HepG2 (cell line): ENCODE results near the gene RRM2. TPM values are rescaled to one million over a fixed set of nuclear protein-coding genes. Genes with fewer than 3 reads are reported as not detected.

Source experiments
- ADNP ChIP-seq: sonication (generic); formaldehyde crosslinking; IDR thresholded peaks from 2 replicates; pipeline ENCODE4 v1.4.0; 2020; ENCODE audit warnings: missing genetic modification reagents
- ATF5 ChIP-seq: sonication (generic); formaldehyde crosslinking; IDR thresholded peaks from 2 replicates; pipeline ENCODE4 v1.4.0; 2020; ENCODE audit warnings: mild to moderate bottlenecking, low read depth, missing genetic modification reagents
- HMG20B ChIP-seq: conservative IDR thresholded peaks from 2 replicates; pipeline ENCODE4 v1.6.1; 2016; ENCODE audit warnings: missing genetic modification reagents, missing compliant biosample characterization
- MTF1 ChIP-seq: sonication (generic); formaldehyde crosslinking; IDR thresholded peaks from 2 replicates; pipeline ENCODE4 v1.5.0; 2020; ENCODE audit warnings: missing genetic modification reagents
- MYPOP ChIP-seq: sonication (generic); formaldehyde crosslinking; IDR thresholded peaks from 2 replicates; pipeline ENCODE4 v1.8.1; 2023; ENCODE audit warnings: mild to moderate bottlenecking, moderate library complexity, missing genetic modification reagents
- NFATC3 ChIP-seq: sonication (generic); formaldehyde crosslinking; IDR thresholded peaks from 2 replicates; pipeline ENCODE4 v1.5.1; 2020; ENCODE audit warnings: mild to moderate bottlenecking, missing genetic modification reagents
- NFE2 ChIP-seq: sonication (generic); formaldehyde crosslinking; IDR thresholded peaks from 2 replicates; pipeline ENCODE4 v1.4.0; 2020; ENCODE audit warnings: missing genetic modification reagents
- PCBP1 ChIP-seq: fragments of 200-400 bp; formaldehyde crosslinking; IDR thresholded peaks from 2 replicates; pipeline ENCODE4 v1.6.1; 2017; ENCODE audit warnings: mild to moderate bottlenecking, low read depth, low read length, borderline replicate concordance
- PRMT3 ChIP-seq: sonication (generic); formaldehyde crosslinking; IDR thresholded peaks from 2 replicates; pipeline ENCODE4 v1.8.1; 2022; ENCODE audit warnings: low read depth, mild to moderate bottlenecking, moderate library complexity, missing genetic modification reagents, borderline replicate concordance
- RARG ChIP-seq: sonication (generic); formaldehyde crosslinking; IDR thresholded peaks from 2 replicates; pipeline ENCODE4 v1.4.0; 2020; ENCODE audit warnings: low read depth, mild to moderate bottlenecking, missing genetic modification reagents
- RXRA ChIP-seq: sonication (generic); formaldehyde crosslinking; IDR thresholded peaks from 2 replicates; pipeline ENCODE4 v1.5.1; 2020; ENCODE audit warnings: missing genetic modification reagents
- TEAD3 ChIP-seq: optimal IDR thresholded peaks from 2 replicates; pipeline ENCODE3; 2016; ENCODE audit warnings: borderline replicate concordance
- THAP9 ChIP-seq: sonication (generic); formaldehyde crosslinking; IDR thresholded peaks from 2 replicates; pipeline ENCODE4; 2020; ENCODE audit warnings: missing genetic modification reagents, mild to moderate bottlenecking, borderline replicate concordance
- ZBTB38 ChIP-seq: sonication (generic); formaldehyde crosslinking; IDR thresholded peaks from 2 replicates; pipeline ENCODE4 v1.5.1; 2020; ENCODE audit warnings: mild to moderate bottlenecking, missing genetic modification reagents
- ZGPAT ChIP-seq: IDR thresholded peaks from 2 replicates; pipeline ENCODE4 v1.6.1; 2016; ENCODE audit warnings: mild to moderate bottlenecking
- ZMYM3 ChIP-seq: sonication (generic); formaldehyde crosslinking; IDR thresholded peaks from 2 replicates; pipeline ENCODE4 v1.5.1; 2020; ENCODE audit warnings: mild to moderate bottlenecking, missing genetic modification reagents
- ZNF224 ChIP-seq: sonication (generic); formaldehyde crosslinking; IDR thresholded peaks from 2 replicates; pipeline ENCODE4 v1.5.0; 2020; ENCODE audit warnings: mild to moderate bottlenecking, missing genetic modification reagents
- ZNF619 ChIP-seq: sonication (generic); formaldehyde crosslinking; IDR thresholded peaks from 2 replicates; pipeline ENCODE4 v1.4.0; 2020; ENCODE audit warnings: mild to moderate bottlenecking, missing genetic modification reagents
- ZNF777 ChIP-seq: sonication (generic); formaldehyde crosslinking; IDR thresholded peaks from 2 replicates; pipeline ENCODE4 v1.4.0; 2020; ENCODE audit warnings: missing genetic modification reagents
- ZNF850 ChIP-seq: sonication (generic); formaldehyde crosslinking; conservative IDR thresholded peaks from 2 replicates; pipeline ENCODE4 v1.9.0; 2021; ENCODE audit warnings: mild to moderate bottlenecking, missing genetic modification reagents
- ZSCAN9 ChIP-seq: IDR thresholded peaks from 2 replicates; pipeline ENCODE4 v1.6.1; 2016; ENCODE audit warnings: borderline replicate concordance
- polyA plus RNA-seq, 8 experiments: library from polyadenylated mRNA; depleted of rRNA in 3 of 8; stranded (reverse) in 7 of 8; unstranded in 1 of 8; fragments of >200 nt; fragmentation: Illumina TruSeq in 4 of 8; extraction: Trizol in 4 of 8; gene quantifications; 2 replicates each; pipeline versions ENCODE4 v1.2.1 to v1.2.3, GENCODE V29; 2011 to 2016; ENCODE audit warnings: low read depth in 4 of 8, missing spikeins in 1 of 8, mixed read lengths in 1 of 8; ENCODE audit not compliant: insufficient read depth in 1 of 8
- total RNA-seq, 5 experiments: library from RNA; depleted of rRNA; stranded (reverse); fragments of >200 nt; fragmentation: Illumina TruSeq; extraction: Trizol; gene quantifications; 2 replicates each; pipeline ENCODE4 v1.2.3, GENCODE V29; 2016; ENCODE audit warnings: low read depth in 1 of 5
- TF ChIP-seq, protein P1 (sequence below): sonication (generic); formaldehyde crosslinking; IDR thresholded peaks from 2 replicates; pipeline ENCODE4 v1.4.0; 2020; ENCODE audit warnings: missing genetic modification reagents

Gene RRM2
- total and polyA plus RNA-seq, 2 of the 13 experiments (the other 11 are each of a cell fraction or from before 2014, with no cell fraction given), result 31.3 to 150 TPM

DNA sequence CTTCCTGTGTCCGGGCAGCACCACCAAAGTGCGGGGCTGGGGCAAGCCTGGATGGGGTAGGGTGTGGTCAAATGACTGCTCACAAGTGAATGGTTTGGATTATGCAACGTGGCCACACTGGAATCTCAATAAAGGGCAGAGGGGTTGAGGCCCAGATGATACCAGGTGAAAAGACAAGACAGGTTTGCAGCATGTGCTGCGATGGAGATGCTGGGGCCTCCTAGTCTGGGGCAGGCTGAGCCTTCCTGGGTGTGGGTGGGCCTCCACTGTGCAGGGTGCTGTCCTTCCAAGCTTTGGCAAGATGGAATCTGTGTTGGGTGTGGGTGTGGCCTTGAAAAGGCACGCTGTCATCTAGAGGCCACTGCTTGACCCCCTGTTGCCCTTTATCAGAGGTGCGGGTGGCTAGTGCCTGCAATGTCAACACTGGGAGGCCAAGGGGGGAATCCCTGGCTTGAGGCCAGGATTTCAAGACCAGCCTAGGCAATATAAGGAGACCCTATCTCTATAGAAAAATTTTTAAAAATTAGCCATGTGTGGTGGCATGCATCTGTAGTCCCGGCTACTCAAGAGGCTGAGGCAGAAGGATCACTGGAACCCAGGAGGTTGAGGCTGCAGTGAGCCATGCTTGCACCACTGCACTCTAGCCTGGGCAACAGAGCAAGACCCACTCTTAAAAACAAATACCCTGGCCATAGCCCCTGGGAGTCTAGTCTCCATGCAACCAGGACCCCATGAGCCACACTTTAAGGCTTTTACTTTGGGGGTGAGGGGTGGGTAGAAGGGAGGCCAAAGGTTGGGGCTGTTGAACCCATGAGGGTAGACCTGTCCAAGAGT, 13.8 kb downstream of the RRM2 start (continued):
- TF ChIP-seq THAP9 (0 out of 2 replicates have a peak, but pooled peaks have one; percentile 29), ATF5 (no peak), NFATC3 (CRISPR knock-in tag) (no peak), PRMT3 (CRISPR knock-in tag) (no peak), RARG (CRISPR knock-in tag) (no peak), PCBP1 (no peak), ZNF224 (CRISPR knock-in tag) (no peak), RXRA (peak; percentile 85), MYPOP (CRISPR knock-in tag) (no peak), TEAD3 (peak; percentile 11), HMG20B (CRISPR knock-in tag) (0 out of 2 replicates have a peak, but pooled peaks have one; percentile 62), ZSCAN9 (CRISPR knock-in tag) (no peak), ZGPAT (no peak), ZNF850 (CRISPR knock-in tag) (no peak), ZBTB38 (CRISPR knock-in tag) (no peak), ZMYM3 (peak; percentile 1; the same call in 1 of the 2 replicates), NFE2 (CRISPR knock-in tag) (no peak), ZNF619 (no peak), MTF1 (no peak), ZNF777 (CRISPR knock-in tag) (0 out of 2 replicates have a peak, but pooled peaks have one; percentile 21), ADNP (CRISPR knock-in tag) (no peak)
- TF ChIP-seq, protein P1, sequence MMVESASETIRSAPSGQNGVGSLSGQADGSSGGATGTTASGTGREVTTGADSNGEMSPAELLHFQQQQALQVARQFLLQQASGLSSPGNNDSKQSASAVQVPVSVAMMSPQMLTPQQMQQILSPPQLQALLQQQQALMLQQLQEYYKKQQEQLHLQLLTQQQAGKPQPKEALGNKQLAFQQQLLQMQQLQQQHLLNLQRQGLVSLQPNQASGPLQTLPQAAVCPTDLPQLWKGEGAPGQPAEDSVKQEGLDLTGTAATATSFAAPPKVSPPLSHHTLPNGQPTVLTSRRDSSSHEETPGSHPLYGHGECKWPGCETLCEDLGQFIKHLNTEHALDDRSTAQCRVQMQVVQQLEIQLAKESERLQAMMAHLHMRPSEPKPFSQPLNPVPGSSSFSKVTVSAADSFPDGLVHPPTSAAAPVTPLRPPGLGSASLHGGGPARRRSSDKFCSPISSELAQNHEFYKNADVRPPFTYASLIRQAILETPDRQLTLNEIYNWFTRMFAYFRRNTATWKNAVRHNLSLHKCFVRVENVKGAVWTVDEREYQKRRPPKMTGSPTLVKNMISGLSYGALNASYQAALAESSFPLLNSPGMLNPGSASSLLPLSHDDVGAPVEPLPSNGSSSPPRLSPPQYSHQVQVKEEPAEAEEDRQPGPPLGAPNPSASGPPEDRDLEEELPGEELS (CRISPR knock-in tag), result peak; percentile 71; the same call in 1 of the 2 replicates
